Measurements from ENCODE around the gene TEX261.

The TEX261 gene

GRCh38 chr2:70962885-70963878, 31.5 kb downstream of the TEX261 start:
- DNase-seq (ENCODE audit: low spot score) = peak; percentile 20
- in situ Hi-C loops (cut with MboI; ENCODE audit: low sequenced_read_pairs, unreplicated experiment) = no loop called here
- no peak for TF ChIP-seq CTCF (IDR thresholded peaks at IDR 0.05; ENCODE audit: borderline replicate concordance, control extremely low read depth, extremely low read depth, insufficient read depth, missing control alignments)

GRCh38 chr2:70962211-70962884, 32.3 kb downstream of the TEX261 start:
- in situ Hi-C loops (cut with MboI; ENCODE audit: low sequenced_read_pairs, unreplicated experiment) = no loop called here
- no peak for TF ChIP-seq CTCF (IDR thresholded peaks at IDR 0.05; ENCODE audit: borderline replicate concordance, control extremely low read depth, extremely low read depth, insufficient read depth, missing control alignments)

DNA sequence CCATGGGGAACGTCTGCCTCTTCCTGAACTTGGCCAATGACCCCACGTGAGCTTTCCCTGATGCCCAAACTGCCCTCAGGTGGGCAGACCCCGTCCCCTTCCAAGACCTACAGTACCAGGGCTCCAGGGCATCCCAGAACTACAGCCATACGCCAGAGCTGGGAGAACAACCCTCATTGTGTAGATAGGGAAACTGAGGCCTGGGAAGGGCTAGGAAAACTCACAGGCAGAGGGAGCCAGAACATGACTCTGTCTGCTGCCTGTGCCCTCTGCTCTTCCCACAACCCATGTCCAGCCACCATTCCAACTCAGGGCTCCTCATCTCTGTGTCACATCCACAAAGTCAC, 33.1 kb downstream of the TEX261 start:
- no peak for TF ChIP-seq CTCF (IDR thresholded peaks at IDR 0.05; ENCODE audit: borderline replicate concordance, control extremely low read depth, extremely low read depth, insufficient read depth, missing control alignments)
- in situ Hi-C loops (cut with MboI; ENCODE audit: low sequenced_read_pairs, unreplicated experiment) = no loop called here
- peak; percentile 15 for DNase-seq (ENCODE audit: low spot score)

More at GRCh38 chr2:70962211-70962884, 32.3 kb downstream of the TEX261 start:
- DNase-seq (ENCODE audit: low spot score) = peak; percentile 27

GRCh38 chr2:70960833-70961647, 33.6 kb downstream of the TEX261 start:
- in situ Hi-C loops (cut with MboI; ENCODE audit: low sequenced_read_pairs, unreplicated experiment) = no loop called here
- DNase-seq (ENCODE audit: low spot score) = peak; percentile 18
- TF ChIP-seq CTCF (IDR thresholded peaks at IDR 0.05; ENCODE audit: borderline replicate concordance, control extremely low read depth, extremely low read depth, insufficient read depth, missing control alignments) = no peak

DNA sequence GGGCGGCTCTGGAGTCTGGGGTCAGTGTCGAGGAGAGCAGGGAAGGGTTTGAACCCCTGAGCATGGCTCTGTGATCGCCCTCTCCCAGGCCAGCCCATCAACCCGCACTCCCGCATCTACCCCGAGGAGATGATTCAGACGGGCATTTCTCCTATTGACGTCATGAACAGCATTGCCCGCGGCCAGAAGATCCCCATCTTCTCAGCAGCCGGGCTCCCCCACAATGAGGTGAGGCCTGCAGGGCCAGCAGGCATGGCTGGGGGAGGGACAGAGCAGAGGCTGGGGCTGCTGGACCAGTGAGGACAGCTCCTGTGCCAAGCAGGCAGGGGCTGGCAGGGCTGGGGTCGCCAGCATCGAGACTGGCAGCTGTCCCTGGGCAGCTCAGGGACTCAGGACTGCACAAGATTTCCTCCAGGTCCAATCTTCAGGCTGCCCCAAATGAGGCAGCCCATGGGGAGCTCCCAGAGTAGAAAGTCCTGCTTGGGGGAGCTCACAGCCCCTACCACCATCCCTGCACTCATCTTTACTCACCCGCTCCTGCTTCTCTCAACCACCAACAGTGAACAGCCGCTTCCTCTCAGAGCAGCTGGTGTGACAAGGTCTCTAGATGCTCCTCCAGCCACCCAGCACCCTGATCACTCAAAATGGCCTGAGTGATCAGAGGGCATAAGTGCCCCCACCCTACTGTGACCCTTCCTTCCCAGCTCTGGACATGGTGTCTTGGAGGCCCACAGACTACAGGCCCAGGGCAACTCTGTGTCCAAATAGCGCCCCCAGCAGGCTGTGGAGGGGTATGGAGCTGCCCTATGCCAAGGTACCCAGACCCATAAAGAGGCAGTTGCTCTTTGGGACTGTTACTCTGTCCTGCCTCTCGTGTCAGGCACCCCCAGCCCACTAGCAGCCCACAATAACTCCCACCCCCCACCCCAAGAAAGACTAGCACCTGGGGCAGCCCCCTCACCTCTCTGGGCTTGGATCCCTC, 34.5 kb downstream of the TEX261 start:
- peak; percentile 21 for DNase-seq (ENCODE audit: low spot score)
- in situ Hi-C loops (cut with MboI; ENCODE audit: low sequenced_read_pairs, unreplicated experiment) = no loop called here
- TF ChIP-seq CTCF (IDR thresholded peaks at IDR 0.05; ENCODE audit: borderline replicate concordance, control extremely low read depth, extremely low read depth, insufficient read depth, missing control alignments) = no peak

Measured in GM13976 (cell line).